Measurements from ENCODE around the gene GPR143. TPM values are rescaled to one million over a fixed set of nuclear protein-coding genes. Genes with fewer than 3 reads are reported as not detected.
"Not testable (repeated sequence)": the region's sequence is repeated elsewhere in the genome, so short reads cannot be mapped to it uniquely, and the experiment has no call there.

Gene GPR143
- total RNA-seq = under 1 TPM in 1 of 2 donors, not detected in 1; 0.45 TPM
- under 1 TPM in 1 of 2 donors, not detected in 1; 0.50 TPM for polyA plus RNA-seq
- long read RNA-seq, donor 1, partial matches to known transcripts = 0 of 1 reads
- long read RNA-seq, donor 1, other reads (novel, unspliced or antisense) = 1 of 1 reads
- long read RNA-seq, donor 2 = 0 reads

- DNase-seq = no peak
- Histone ChIP-seq H3K27ac (ENCODE audit: low read depth in 1 of 2, low read length in 2 of 2) (no peak within 1 kb of the TSS), H3K4me1 (ENCODE audit: control insufficient read depth in 1 of 2, insufficient read depth in 2 of 2, low read length in 2 of 2) (no peaks in the 10 kb centered on the region), H3K9me3 (ENCODE audit: control insufficient read depth, low read length) (no peaks in the 10 kb centered on the region), H3K4me3 (ENCODE audit: low read length in 2 of 2) (no peak within 1 kb of the TSS), H3K27me3 (ENCODE audit: control insufficient read depth in 1 of 2, insufficient read depth in 2 of 2, low read length in 1 of 2) (peaks cover 0 to 2% of the 10 kb centered on the region in 2 donors), H3K36me3 (ENCODE audit: control insufficient read depth in 1 of 2, insufficient read depth in 2 of 2, low read length in 1 of 2) (no peaks in the 10 kb centered on the region)
- WGBS, 2 donors = 22 to 27% methylated on average over 19 to 26 of the region's 26 CpGs
- ATAC-seq (ENCODE audit: low FRiP score) = no peak
- intact Hi-C loops (cut with DNase I) = no loop called here
These were observed at the start of gene GPR143 for GRCh38 chrX:9765737-9766097. Gene GPR143 (minus strand): TSS chrX:9765847. CDS start chrX:9765817, 30 bp downstream.

- not testable (repeated sequence) for H3K4me3 ChIP-seq (ENCODE audit: low read length in 2 of 2); H3K9me3 ChIP-seq (ENCODE audit: control insufficient read depth, low read length)
These were observed 45.4 kb upstream of the GPR143 start for GRCh38 chrX:9811086-9811485.

GRCh38 chrX:9809876-9810275 lies 44.2 kb upstream of the GPR143 start:
- H3K9me3 ChIP-seq (ENCODE audit: control insufficient read depth, low read length); DNase-seq; intact Hi-C loops (cut with DNase I); H3K4me3 ChIP-seq (ENCODE audit: low read length in 2 of 2); ATAC-seq (ENCODE audit: low FRiP score); H3K36me3 ChIP-seq (ENCODE audit: control insufficient read depth in 1 of 2, insufficient read depth in 2 of 2, low read length in 1 of 2); H3K27ac ChIP-seq (ENCODE audit: low read depth in 1 of 2, low read length in 2 of 2); H3K4me1 ChIP-seq (ENCODE audit: control insufficient read depth in 1 of 2, insufficient read depth in 2 of 2, low read length in 2 of 2); H3K27me3 ChIP-seq (ENCODE audit: control insufficient read depth in 1 of 2, insufficient read depth in 2 of 2, low read length in 1 of 2): not testable (repeated sequence)
- 60 to 75% methylated on average over 5 of the region's 5 CpGs for WGBS, 2 donors

More at GRCh38 chrX:9811086-9811485, 45.4 kb upstream of the GPR143 start:
- H3K27ac ChIP-seq (ENCODE audit: low read depth in 1 of 2, low read length in 2 of 2); H3K27me3 ChIP-seq (ENCODE audit: control insufficient read depth in 1 of 2, insufficient read depth in 2 of 2, low read length in 1 of 2); ATAC-seq (ENCODE audit: low FRiP score); H3K4me1 ChIP-seq (ENCODE audit: control insufficient read depth in 1 of 2, insufficient read depth in 2 of 2, low read length in 2 of 2); intact Hi-C loops (cut with DNase I); DNase-seq; H3K36me3 ChIP-seq (ENCODE audit: control insufficient read depth in 1 of 2, insufficient read depth in 2 of 2, low read length in 1 of 2): not testable (repeated sequence)
- 96 to 98% methylated on average over 3 of the region's 3 CpGs for WGBS, 2 donors

GRCh38 chrX:9807355-9808182 lies 41.9 kb upstream of the GPR143 start:
- no peak for DNase-seq
- intact Hi-C loops (cut with DNase I) = no loop called here
- 79 to 92% methylated on average over 14 of the region's 14 CpGs for WGBS, 2 donors
- H3K27me3 ChIP-seq (ENCODE audit: control insufficient read depth in 1 of 2, insufficient read depth in 2 of 2, low read length in 1 of 2) = no peaks in the 10 kb centered on the region
- ATAC-seq (ENCODE audit: low FRiP score) = no peak
- no peaks in the 10 kb centered on the region for H3K36me3 ChIP-seq (ENCODE audit: control insufficient read depth in 1 of 2, insufficient read depth in 2 of 2, low read length in 1 of 2)
- no peak overlapping the region for H3K27ac ChIP-seq (ENCODE audit: low read depth in 1 of 2, low read length in 2 of 2)
- no peaks in the 10 kb centered on the region for H3K4me1 ChIP-seq (ENCODE audit: control insufficient read depth in 1 of 2, insufficient read depth in 2 of 2, low read length in 2 of 2)
- H3K4me3 ChIP-seq (ENCODE audit: low read length in 2 of 2) = no peak overlapping the region
- H3K9me3 ChIP-seq (ENCODE audit: control insufficient read depth, low read length) = no peaks in the 10 kb centered on the region

- intact Hi-C loops (cut with DNase I) = no loop called here
- ATAC-seq (ENCODE audit: low FRiP score) = no peak
These were observed 40.3 kb upstream of the GPR143 start for GRCh38 chrX:9805956-9806355.

GRCh38 chrX:9804444-9804843 lies 38.8 kb upstream of the GPR143 start:
- Histone ChIP-seq H3K27ac (ENCODE audit: low read depth in 1 of 2, low read length in 2 of 2) (no peak overlapping the region), H3K4me3 (ENCODE audit: low read length in 2 of 2) (no peak overlapping the region), H3K36me3 (ENCODE audit: control insufficient read depth in 1 of 2, insufficient read depth in 2 of 2, low read length in 1 of 2) (no peaks in the 10 kb centered on the region), H3K9me3 (ENCODE audit: control insufficient read depth, low read length) (no peaks in the 10 kb centered on the region), H3K4me1 (ENCODE audit: control insufficient read depth in 1 of 2, insufficient read depth in 2 of 2, low read length in 2 of 2) (no peaks in the 10 kb centered on the region), H3K27me3 (ENCODE audit: control insufficient read depth in 1 of 2, insufficient read depth in 2 of 2, low read length in 1 of 2) (no peaks in the 10 kb centered on the region)
- DNase-seq (no peak), ATAC-seq (ENCODE audit: low FRiP score) (no peak)
- intact Hi-C loops (cut with DNase I) = no loop called here
- 79 to 90% methylated on average over 5 of the region's 5 CpGs for WGBS, 2 donors

More at GRCh38 chrX:9805956-9806355, 40.3 kb upstream of the GPR143 start:
- Histone ChIP-seq H3K36me3 (ENCODE audit: control insufficient read depth in 1 of 2, insufficient read depth in 2 of 2, low read length in 1 of 2) (no peaks in the 10 kb centered on the region), H3K9me3 (ENCODE audit: control insufficient read depth, low read length) (no peaks in the 10 kb centered on the region), H3K4me1 (ENCODE audit: control insufficient read depth in 1 of 2, insufficient read depth in 2 of 2, low read length in 2 of 2) (no peaks in the 10 kb centered on the region), H3K27ac (ENCODE audit: low read depth in 1 of 2, low read length in 2 of 2) (no peak overlapping the region), H3K27me3 (ENCODE audit: control insufficient read depth in 1 of 2, insufficient read depth in 2 of 2, low read length in 1 of 2) (no peaks in the 10 kb centered on the region), H3K4me3 (ENCODE audit: low read length in 2 of 2) (no peak overlapping the region)
- DNase-seq = no peak
- WGBS, 2 donors = 96 to 97% methylated on average over 7 of the region's 7 CpGs

- Histone ChIP-seq H3K27ac (ENCODE audit: low read depth in 1 of 2, low read length in 2 of 2) (no peak overlapping the region), H3K4me3 (ENCODE audit: low read length in 2 of 2) (no peak overlapping the region), H3K27me3 (ENCODE audit: control insufficient read depth in 1 of 2, insufficient read depth in 2 of 2, low read length in 1 of 2) (no peaks in the 10 kb centered on the region), H3K4me1 (ENCODE audit: control insufficient read depth in 1 of 2, insufficient read depth in 2 of 2, low read length in 2 of 2) (no peaks in the 10 kb centered on the region), H3K9me3 (ENCODE audit: control insufficient read depth, low read length) (no peaks in the 10 kb centered on the region), H3K36me3 (ENCODE audit: control insufficient read depth in 1 of 2, insufficient read depth in 2 of 2, low read length in 1 of 2) (no peaks in the 10 kb centered on the region)
- DNase-seq = no peak
- no peak for ATAC-seq (ENCODE audit: low FRiP score)
- intact Hi-C loops (cut with DNase I) = no loop called here
- 78 to 92% methylated on average over 3 to 4 of the region's 4 CpGs for WGBS, 2 donors
These were observed 37.1 kb upstream of the GPR143 start for GRCh38 chrX:9802737-9803136.

GRCh38 chrX:9797384-9798360 lies 32.0 kb upstream of the GPR143 start:
- Histone ChIP-seq H3K36me3 (ENCODE audit: control insufficient read depth in 1 of 2, insufficient read depth in 2 of 2, low read length in 1 of 2) (no peaks in the 10 kb centered on the region), H3K4me3 (ENCODE audit: low read length in 2 of 2) (no peak overlapping the region), H3K27me3 (ENCODE audit: control insufficient read depth in 1 of 2, insufficient read depth in 2 of 2, low read length in 1 of 2) (no peaks in the 10 kb centered on the region), H3K27ac (ENCODE audit: low read depth in 1 of 2, low read length in 2 of 2) (no peak overlapping the region), H3K9me3 (ENCODE audit: control insufficient read depth, low read length) (peaks cover 3% of the 10 kb centered on the region), H3K4me1 (ENCODE audit: control insufficient read depth in 1 of 2, insufficient read depth in 2 of 2, low read length in 2 of 2) (no peaks in the 10 kb centered on the region)
- DNase-seq (no peak), ATAC-seq (ENCODE audit: low FRiP score) (no peak)
- WGBS, 2 donors = 65 to 74% methylated on average over 11 of the region's 11 CpGs
- intact Hi-C loops (cut with DNase I) = no loop called here

All from aorta (tissue), 5 donors.